ENCODE data around the gene DIPK1A. TPM values are rescaled to one million over a fixed set of nuclear protein-coding genes. Genes with fewer than 3 reads are reported as not detected.
A peak's percentile ranks its signal among the peaks of the same experiment; 100 is the strongest.

Gene DIPK1A
- total RNA-seq, 3 donors from 2014 or later, result 7.6 to 20.4 (median 12.8) TPM

- Histone ChIP-seq H3K4me1 (ENCODE audit: low read depth) (peaks cover 24% of the 10 kb centered on the region), H3K4me3 (no peak overlapping the region), H3K9me3 (no peaks in the 10 kb centered on the region), H3K36me3 (ENCODE audit: low read depth) (no peaks in the 10 kb centered on the region)
- ATAC-seq (no peak), DNase-seq (no peak)
- intact Hi-C loops (cut with DNase I, micrococcal nuclease), result no loop called here
- no peak for TF ChIP-seq CTCF (IDR thresholded peaks at IDR 0.05)
These were observed 4.8 kb downstream of the DIPK1A start for GRCh38 chr1:92956254-92957029.

GRCh38 chr1:92953491-92953890 is 7.8 kb downstream of the DIPK1A start:
- ATAC-seq (peak; percentile 23), DNase-seq (no peak)
- no peak for TF ChIP-seq CTCF (IDR thresholded peaks at IDR 0.05)
- H3K9me3 ChIP-seq, result no peaks in the 10 kb centered on the region
- intact Hi-C loops (cut with DNase I, micrococcal nuclease), result no loop called here
- H3K36me3 ChIP-seq (ENCODE audit: low read depth), result no peaks in the 10 kb centered on the region
- no peak overlapping the region for H3K4me3 ChIP-seq
- peaks cover 29% of the 10 kb centered on the region for H3K4me1 ChIP-seq (ENCODE audit: low read depth)

- intact Hi-C loops (cut with DNase I, micrococcal nuclease), result no loop called here
- ATAC-seq (no peak), DNase-seq (no peak)
- H3K4me3 ChIP-seq, result no peak overlapping the region
- H3K36me3 ChIP-seq (ENCODE audit: low read depth), result no peaks in the 10 kb centered on the region
- no peaks in the 10 kb centered on the region for H3K9me3 ChIP-seq
- no peak for TF ChIP-seq CTCF (IDR thresholded peaks at IDR 0.05)
- peaks cover 22% of the 10 kb centered on the region for H3K4me1 ChIP-seq (ENCODE audit: low read depth)
These were observed 8.5 kb downstream of the DIPK1A start for GRCh38 chr1:92952714-92953113.

- ATAC-seq (peak; percentile 97), DNase-seq (peak in 1 of 3 donors; percentile 69)
- intact Hi-C loops (cut with DNase I, micrococcal nuclease), result no loop called here
These were observed 10.1 kb downstream of the DIPK1A start for GRCh38 chr1:92951141-92951582.

GRCh38 chr1:92949937-92950817 is 11.1 kb downstream of the DIPK1A start:
- no peaks in the 10 kb centered on the region for H3K9me3 ChIP-seq
- DNase-seq (no peak), ATAC-seq (peak; percentile 9)
- H3K4me1 ChIP-seq (ENCODE audit: low read depth), result peaks cover 15% of the 10 kb centered on the region
- H3K36me3 ChIP-seq (ENCODE audit: low read depth), result no peaks in the 10 kb centered on the region
- H3K4me3 ChIP-seq, result no peak overlapping the region
- intact Hi-C loops (cut with DNase I, micrococcal nuclease), result no loop called here
- no peak for TF ChIP-seq CTCF (IDR thresholded peaks at IDR 0.05)

More at GRCh38 chr1:92951141-92951582, 10.1 kb downstream of the DIPK1A start:
- H3K4me1 ChIP-seq (ENCODE audit: low read depth), result peaks cover 15% of the 10 kb centered on the region
- TF ChIP-seq CTCF (IDR thresholded peaks at IDR 0.05), result no peak
- no peaks in the 10 kb centered on the region for H3K9me3 ChIP-seq
- H3K36me3 ChIP-seq (ENCODE audit: low read depth), result no peaks in the 10 kb centered on the region
- no peak overlapping the region for H3K4me3 ChIP-seq

Data from mucosa of descending colon (tissue), 3 donors.